Measurements from ENCODE around the gene TXLNG.
A peak's percentile ranks its signal among the peaks of the same experiment; 100 is the strongest.

TXLNG gene

DNA sequence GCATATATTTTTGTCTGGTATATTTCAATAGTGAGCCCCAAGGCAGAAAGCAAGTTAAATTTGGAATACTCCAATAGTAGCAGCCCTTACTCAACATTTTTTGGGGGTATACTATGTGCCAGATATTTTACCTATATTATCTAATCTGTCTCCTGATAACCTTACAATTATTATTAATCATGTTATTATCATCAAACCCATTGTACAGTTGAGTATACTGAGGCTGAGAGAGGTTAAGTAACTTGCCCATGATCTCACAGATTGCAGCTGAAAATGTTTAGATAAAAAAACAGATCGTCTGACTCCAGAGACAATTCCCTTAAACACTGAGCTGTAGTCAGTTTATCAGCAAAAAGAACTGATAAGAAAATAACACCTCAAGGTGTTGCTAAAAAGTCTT lies 90.4 kb downstream of the TXLNG start:
- no peak overlapping the region for H3K4me3 ChIP-seq (ENCODE audit: low read length)
- DNase-seq (ENCODE audit: low read depth): no peak
- peaks cover 12% of the 10 kb centered on the region for H3K27me3 ChIP-seq (replicated peaks; ENCODE audit: control insufficient read depth, insufficient read depth, low read length)
- peaks cover under 1% of the 10 kb centered on the region for H3K4me1 ChIP-seq (ENCODE audit: control insufficient read depth, insufficient read depth, low read length)
- no peak overlapping the region for H3K9ac ChIP-seq (ENCODE audit: low read length)
- H3K9me3 ChIP-seq (ENCODE audit: control insufficient read depth, low read length): no peaks in the 10 kb centered on the region
- H3K36me3 ChIP-seq (ENCODE audit: control insufficient read depth, insufficient read depth, low read length, severe bottlenecking): no peaks in the 10 kb centered on the region

DNA sequence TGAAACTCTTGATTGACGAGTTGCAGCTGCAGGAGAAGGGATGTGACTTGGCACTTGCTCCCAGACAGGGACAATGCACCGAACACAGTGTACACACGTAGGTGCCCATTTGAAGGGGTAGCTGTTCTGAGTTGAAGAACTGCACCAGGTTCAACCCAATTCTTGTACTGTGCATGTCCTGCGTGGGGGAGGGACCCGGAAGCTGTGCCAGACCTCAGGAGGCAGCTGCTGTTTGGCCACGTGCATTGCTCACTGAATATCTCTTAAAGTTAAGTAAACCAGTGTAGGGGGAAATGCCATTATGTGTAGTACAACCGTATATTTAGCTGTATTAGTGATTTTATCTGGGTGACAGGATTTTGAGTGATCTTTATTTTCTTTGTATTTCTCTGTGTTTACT lies 95.9 kb downstream of the TXLNG start:
- H3K4me1 ChIP-seq (ENCODE audit: control insufficient read depth, insufficient read depth, low read length): no peaks in the 10 kb centered on the region
- DNase-seq (ENCODE audit: low read depth): peak; percentile 3
- H3K27me3 ChIP-seq (replicated peaks; ENCODE audit: control insufficient read depth, insufficient read depth, low read length): peaks cover 29% of the 10 kb centered on the region
- H3K9ac ChIP-seq (ENCODE audit: low read length): no peak overlapping the region
- H3K4me3 ChIP-seq (ENCODE audit: low read length): peak overlapping the region; percentile 82
- H3K36me3 ChIP-seq (ENCODE audit: control insufficient read depth, insufficient read depth, low read length, severe bottlenecking): no peaks in the 10 kb centered on the region
- H3K9me3 ChIP-seq (ENCODE audit: control insufficient read depth, low read length): no peaks in the 10 kb centered on the region

DNA sequence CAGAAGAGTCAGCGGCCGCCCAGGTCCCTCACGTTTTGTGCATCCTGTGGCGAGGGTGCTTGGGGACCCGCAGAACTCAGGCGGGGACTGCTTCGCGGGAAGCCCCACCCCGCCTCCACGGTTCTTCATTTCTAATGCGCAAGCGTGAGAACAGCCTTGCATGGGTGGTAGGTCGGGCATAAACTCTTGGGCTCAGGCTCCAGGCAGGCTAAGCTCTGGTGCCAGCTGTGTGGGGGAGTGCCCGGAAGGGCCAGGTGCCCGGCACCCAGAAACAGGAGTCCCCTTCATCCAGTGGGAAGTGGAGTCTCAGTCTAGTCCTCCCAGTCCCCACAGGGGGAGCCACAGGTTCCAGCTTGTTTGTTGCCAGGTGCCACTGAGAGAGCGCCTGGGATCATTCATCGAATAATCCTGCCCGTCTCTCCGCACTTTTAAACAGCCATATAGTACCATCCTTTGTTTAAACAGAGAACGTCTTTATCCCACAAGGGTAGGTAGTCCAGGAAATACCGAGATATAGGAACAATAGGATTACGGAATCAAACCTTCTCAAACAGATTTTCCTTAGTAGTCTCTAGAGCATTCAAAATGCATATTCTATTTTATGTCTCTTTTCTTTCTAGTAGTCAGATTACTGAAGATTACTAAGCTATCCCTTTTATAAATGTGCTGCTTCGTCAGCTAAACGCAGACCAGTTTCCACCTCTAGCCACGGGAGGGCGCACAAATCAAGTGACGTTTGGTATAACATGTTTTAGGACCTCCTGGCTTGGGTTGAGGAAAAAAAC lies 96.6 kb downstream of the TXLNG start:
- DNase-seq (ENCODE audit: low read depth): peak; percentile 83
- peak overlapping the region; percentile 82 for H3K4me3 ChIP-seq (ENCODE audit: low read length)

DNA sequence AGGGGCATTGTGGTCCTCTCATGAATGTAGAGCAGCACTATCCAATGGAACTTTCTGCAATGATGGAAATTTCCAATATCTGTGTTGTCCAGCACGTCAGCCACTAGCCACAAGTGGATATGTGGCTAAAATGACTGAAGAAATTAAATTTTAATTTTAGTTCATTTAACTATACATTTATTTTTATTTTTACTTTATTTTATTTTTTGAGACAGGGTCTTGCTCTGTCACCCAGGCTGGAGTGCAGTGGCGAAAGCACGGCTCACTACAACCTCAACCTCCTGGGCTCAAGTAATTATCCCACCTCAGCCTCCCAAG lies 97.2 kb downstream of the TXLNG start:
- no peaks in the 10 kb centered on the region for H3K4me1 ChIP-seq (ENCODE audit: control insufficient read depth, insufficient read depth, low read length)
- H3K27me3 ChIP-seq (replicated peaks; ENCODE audit: control insufficient read depth, insufficient read depth, low read length): peaks cover 34% of the 10 kb centered on the region
- H3K9ac ChIP-seq (ENCODE audit: low read length): no peak overlapping the region
- H3K4me3 ChIP-seq (ENCODE audit: low read length): no peak overlapping the region
- no peak for DNase-seq (ENCODE audit: low read depth)
- H3K36me3 ChIP-seq (ENCODE audit: control insufficient read depth, insufficient read depth, low read length, severe bottlenecking): no peaks in the 10 kb centered on the region
- H3K9me3 ChIP-seq (ENCODE audit: control insufficient read depth, low read length): no peaks in the 10 kb centered on the region

More for the DNA sequence above, 96.6 kb downstream of the TXLNG start:
- Histone ChIP-seq H3K4me1 (ENCODE audit: control insufficient read depth, insufficient read depth, low read length) (no peaks in the 10 kb centered on the region), H3K9ac (ENCODE audit: low read length) (peak overlapping the region; percentile 78), H3K9me3 (ENCODE audit: control insufficient read depth, low read length) (no peaks in the 10 kb centered on the region), H3K27me3 (replicated peaks; ENCODE audit: control insufficient read depth, insufficient read depth, low read length) (peaks cover 29% of the 10 kb centered on the region), H3K36me3 (ENCODE audit: control insufficient read depth, insufficient read depth, low read length, severe bottlenecking) (no peaks in the 10 kb centered on the region)

DNA sequence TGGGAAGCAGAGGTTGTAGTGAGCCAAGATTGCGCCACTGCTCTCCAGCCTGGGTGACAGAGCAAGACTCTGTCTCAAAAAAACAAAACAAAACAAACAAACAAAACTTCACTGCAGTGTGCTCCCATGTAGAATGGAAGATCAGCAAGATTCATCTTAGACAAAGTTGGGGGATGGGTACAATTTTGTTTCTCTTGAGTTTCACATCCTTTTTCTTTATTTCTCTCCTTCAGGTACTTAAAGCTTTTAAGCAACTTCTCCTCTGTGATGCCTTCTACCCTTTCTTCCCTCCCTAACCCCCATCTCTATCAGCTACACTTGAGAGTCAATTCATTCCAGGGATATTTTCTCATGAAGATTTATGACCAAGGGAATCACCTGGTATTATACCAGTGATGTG lies 99.4 kb downstream of the TXLNG start:
- Histone ChIP-seq H3K4me1 (ENCODE audit: control insufficient read depth, insufficient read depth, low read length) (no peaks in the 10 kb centered on the region), H3K27me3 (replicated peaks; ENCODE audit: control insufficient read depth, insufficient read depth, low read length) (peaks cover 37% of the 10 kb centered on the region), H3K4me3 (ENCODE audit: low read length) (no peak overlapping the region), H3K36me3 (ENCODE audit: control insufficient read depth, insufficient read depth, low read length, severe bottlenecking) (no peaks in the 10 kb centered on the region), H3K9me3 (ENCODE audit: control insufficient read depth, low read length) (no peaks in the 10 kb centered on the region), H3K9ac (ENCODE audit: low read length) (no peak overlapping the region)
- no peak for DNase-seq (ENCODE audit: low read depth)

DNA sequence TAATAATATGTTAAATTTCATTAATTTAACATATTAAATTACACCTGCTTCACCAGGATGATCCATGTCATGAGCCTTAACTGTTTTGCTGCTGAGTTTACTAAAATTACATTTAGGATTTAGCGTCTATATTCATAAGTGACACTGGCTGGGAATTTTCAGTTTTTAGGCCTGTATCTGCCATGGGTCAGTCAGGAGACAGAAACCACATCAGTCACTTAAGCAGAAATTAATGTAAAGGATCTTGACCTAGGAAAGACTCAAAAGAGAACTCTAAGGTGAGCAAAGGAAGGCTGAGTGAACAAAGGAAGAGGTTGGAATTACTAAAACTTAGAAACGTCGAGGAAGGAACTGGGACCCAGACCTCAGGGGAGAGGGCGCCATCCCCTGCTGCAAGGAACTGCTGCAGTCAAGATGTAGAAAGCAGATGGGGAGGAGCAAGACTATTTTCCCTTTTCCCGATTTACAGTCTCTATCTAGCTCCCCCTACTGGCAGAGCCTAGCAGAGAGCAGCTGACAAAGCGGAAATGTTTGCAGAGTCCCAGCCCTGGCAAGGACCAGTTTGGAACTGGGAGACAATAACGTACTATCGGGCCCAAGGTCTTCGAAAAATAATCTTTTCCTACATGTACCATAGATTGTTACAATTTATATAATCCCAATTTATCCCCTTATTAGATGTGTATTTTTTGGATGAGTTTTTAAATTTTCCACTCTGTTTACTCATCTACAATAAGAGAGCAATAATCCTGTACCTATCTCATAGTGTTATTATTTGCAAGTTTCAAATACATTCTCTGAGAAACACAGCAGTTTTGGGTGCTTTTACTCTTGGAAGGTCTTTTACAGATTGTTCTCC lies 106.5 kb downstream of the TXLNG start:
- Histone ChIP-seq H3K9ac (ENCODE audit: low read length) (no peak overlapping the region), H3K27me3 (replicated peaks; ENCODE audit: control insufficient read depth, insufficient read depth, low read length) (peaks cover 32% of the 10 kb centered on the region), H3K4me3 (ENCODE audit: low read length) (no peak overlapping the region), H3K9me3 (ENCODE audit: control insufficient read depth, low read length) (no peaks in the 10 kb centered on the region), H3K4me1 (ENCODE audit: control insufficient read depth, insufficient read depth, low read length) (no peaks in the 10 kb centered on the region), H3K36me3 (ENCODE audit: control insufficient read depth, insufficient read depth, low read length, severe bottlenecking) (no peaks in the 10 kb centered on the region)
- peak; percentile 90 for DNase-seq (ENCODE audit: low read depth)

Measured in adipocyte (in vitro differentiated cells).